SK-MEL-5 (cell line): ENCODE data around the gene ZNF300. TPM values are rescaled to one million over a fixed set of nuclear protein-coding genes. Genes with fewer than 3 reads are reported as not detected.
"Not testable (repeated sequence)": the region's sequence is repeated elsewhere in the genome, so short reads cannot be mapped to it uniquely, and the experiment has no call there.

Experiments
- DNase-seq: peaks from one replicate; pipeline ENCODE4 v3.0.0-alpha.2; 2016; ENCODE audit warnings: low read depth, low spot score
- in situ Hi-C: cut with HindIII; loops from 2 replicates; pipeline ENCODE4 v1.10.0; 2016; ENCODE audit warnings: low sequenced_read_pairs, high pct_unique_total_duplicates, low pct_unique_long_range_greater_than_20kb
- polyA plus RNA-seq, 2 experiments: library from polyadenylated mRNA; depleted of rRNA; stranded (reverse); fragments of >200 nt; gene quantifications; 2 replicates each; pipeline ENCODE4 v1.2.3, GENCODE V29; 2015
- total RNA-seq: library from RNA; depleted of rRNA; stranded (reverse); fragments of >200 nt; shearing (Covaris generic); gene quantifications from 2 replicates; pipeline ENCODE4 v1.2.3, GENCODE V29; 2014; rRNA removed

The ZNF300 gene
- 4.4 and 5.1 TPM in 2 replicates for total RNA-seq
- 2.0 and 2.4 TPM in 2 replicates for polyA plus RNA-seq (2015; cell fraction: cytosol; rRNA removed)
- 77.9 and 82.9 TPM in 2 replicates for polyA plus RNA-seq (2015; cell fraction: nucleus; rRNA removed)

DNA sequence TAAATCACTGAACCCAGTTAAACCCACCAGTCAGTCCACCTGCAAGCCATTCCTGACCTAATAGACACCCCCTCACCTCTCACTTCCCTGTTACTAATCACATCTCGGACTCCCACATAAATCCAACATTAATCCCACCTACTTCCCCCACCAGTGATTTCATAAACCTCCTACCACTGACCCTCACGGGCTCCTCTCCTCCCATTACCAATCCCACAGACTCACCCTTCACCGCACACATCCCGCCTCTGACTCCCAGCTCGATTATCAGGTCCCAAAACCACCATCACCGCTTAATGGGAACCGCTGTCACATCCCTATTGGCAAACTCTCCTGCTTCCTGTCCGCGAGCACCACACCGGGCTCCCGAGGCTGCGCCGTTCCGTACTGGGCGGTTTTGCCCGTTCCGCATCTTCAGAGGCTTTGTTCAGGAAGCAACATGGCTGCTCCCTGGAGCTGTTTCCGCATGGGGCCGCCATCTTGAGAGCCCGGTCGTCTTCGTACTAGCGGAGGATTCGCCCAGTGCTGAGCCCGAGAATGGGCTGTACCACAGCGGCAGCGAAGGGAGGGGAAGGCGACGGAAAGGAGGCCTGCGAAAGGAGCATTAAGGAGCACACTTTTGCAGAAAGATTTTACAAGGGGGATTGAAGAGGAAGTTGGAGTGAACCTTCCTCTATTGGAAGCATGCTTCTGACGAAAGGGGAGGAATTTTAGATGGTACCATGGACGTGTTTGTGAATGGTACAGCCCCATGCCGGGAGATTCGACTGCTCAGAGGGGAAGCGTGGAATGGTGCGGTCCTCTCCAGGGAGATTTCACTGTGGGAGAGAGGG lies at the start of gene ZNF300:
Gene ZNF300 (minus strand): TSS at position 502 of the 833 bp plus-strand sequence. CDS start 1,825 bp downstream, outside the sequence.
- DNase-seq = peak; percentile 89
- in situ Hi-C loops = no loop called here

DNA sequence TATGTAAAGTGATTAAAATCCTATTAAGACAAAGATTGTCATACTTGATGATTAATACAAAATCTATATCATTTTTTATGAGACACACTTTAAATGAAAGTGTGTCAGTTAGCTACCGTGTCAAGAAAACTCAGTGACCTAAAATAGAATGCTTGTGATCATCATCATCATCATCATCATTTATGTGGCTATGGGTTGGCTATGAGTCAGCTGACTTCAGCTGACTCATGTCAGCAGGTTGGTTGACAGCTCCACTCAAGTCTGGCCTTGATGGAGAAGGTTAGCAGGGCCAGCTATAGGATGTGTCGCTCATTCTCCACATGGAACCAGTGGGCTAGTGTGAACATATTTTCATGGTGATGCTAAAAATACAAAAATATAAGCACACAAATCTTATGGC lies 43.8 kb upstream of the ZNF300 start:
- DNase-seq = no peak

DNA sequence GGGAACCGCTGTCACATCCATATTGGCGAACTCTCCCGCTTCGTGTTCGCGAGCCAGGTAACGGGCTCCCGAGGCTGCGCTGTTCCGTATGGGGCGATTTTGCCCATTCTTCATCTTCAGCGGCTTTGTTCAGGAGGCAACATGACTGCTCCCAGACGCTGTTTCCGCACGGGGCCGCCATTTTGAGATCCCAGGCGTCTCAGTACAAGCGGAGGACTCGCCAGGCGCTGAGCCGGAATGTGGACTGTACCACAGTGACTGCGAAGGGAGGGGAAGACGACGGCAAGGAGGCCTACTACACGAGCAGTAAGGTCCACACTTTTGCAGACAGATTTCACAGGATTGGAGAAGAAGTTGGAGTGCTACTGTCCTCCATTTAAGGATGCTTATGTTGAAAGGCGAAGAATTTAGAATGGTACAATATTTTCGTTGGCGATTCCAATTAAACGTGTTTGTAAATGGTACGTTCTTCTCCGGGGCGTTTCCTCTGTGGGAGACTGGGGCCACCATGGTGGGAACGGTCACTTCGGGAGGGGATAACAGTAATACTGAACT lies 41.6 kb upstream of the ZNF300 start:
- in situ Hi-C loops = no loop called here
- peak; percentile 68 for DNase-seq

More for the DNA sequence above, 43.8 kb upstream of the ZNF300 start:
- in situ Hi-C loops = no loop called here

DNA sequence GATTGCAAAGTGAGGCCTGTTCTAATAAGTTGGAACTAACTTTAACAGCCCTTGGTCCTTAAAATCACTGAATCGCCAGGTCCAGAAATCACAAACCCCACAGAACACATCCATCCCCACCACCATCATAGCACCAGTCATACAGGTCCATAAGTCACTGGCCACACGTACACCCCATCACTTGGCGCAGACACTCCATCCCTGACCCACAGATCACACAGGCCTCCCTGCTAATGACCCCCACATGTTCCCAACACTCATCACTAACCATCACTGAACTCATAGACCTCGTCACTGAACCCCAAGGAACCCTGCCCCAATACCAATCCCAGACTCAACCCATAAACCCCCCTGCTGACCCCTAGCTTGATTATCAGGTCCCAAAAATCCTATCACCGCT lies 41.2 kb upstream of the ZNF300 start:
- in situ Hi-C loops = no loop called here
- no peak for DNase-seq

DNA sequence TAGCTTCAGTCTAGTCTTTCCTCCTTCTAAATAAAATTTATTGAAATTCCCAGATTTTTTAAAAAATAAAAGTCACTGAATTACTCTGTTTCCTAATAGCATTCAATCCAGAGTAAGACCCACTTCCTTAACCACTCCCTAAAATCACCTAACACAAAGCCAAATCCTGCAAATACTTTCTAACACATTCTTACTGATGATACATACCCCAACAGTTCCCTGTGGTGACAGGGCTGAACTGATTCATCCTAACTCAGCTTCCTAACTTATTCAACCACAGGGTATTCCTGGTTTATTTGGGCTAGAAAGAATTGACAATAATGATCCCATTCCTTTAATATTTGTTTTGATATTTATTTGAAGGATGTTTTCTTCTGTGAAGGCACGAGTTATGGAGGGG lies 40.7 kb upstream of the ZNF300 start:
- no peak for DNase-seq
- in situ Hi-C loops = no loop called here

DNA sequence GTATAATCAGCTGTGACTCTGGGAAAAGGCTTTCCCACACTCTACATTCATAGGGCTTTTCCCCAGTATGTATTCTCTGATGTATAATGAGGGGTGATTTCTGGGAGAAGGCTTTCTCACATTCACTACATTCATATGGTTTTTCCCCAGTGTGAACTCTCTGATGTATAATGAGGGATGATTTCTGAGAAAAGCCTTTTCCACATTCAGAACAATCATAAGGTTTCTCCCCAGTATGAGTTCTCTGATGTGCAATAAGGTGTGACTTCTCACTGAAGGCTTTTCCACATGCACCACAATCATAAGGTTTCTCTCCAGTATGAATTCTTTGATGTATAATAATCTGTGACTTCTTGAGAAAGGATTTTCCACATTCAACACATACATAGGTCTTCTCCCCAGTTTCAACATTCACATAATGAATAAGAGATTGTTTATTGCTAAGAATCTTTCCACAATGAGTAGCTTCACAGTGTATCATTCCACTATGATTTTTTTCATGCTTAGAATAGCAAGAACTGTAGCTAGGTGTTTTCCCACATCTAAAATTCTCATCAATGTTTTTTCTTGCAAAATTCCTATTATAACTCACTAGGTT lies 26.7 kb upstream of the ZNF300 start:
- no peak for DNase-seq
- in situ Hi-C loops = no loop called here

DNA sequence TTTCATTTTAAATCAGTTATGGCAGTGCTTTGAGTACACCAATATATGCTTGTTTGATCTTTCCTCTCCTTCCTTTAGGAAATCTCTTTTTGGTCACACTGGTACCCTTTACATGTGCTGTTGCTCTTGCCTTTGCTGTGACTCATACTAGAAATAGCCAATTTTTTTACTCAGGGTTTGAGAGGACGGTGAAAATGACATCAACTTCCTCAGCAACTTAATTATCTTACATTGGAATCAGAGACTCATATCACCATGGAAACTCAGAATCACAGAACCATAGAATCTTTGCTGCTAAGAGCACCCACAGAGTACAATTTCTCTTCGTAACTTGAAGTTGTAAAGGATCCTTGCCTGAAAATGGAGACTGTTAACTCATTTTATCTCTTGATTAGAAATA lies 13.8 kb upstream of the ZNF300 start:
- no peak for DNase-seq
- in situ Hi-C loops = no loop called here

DNA sequence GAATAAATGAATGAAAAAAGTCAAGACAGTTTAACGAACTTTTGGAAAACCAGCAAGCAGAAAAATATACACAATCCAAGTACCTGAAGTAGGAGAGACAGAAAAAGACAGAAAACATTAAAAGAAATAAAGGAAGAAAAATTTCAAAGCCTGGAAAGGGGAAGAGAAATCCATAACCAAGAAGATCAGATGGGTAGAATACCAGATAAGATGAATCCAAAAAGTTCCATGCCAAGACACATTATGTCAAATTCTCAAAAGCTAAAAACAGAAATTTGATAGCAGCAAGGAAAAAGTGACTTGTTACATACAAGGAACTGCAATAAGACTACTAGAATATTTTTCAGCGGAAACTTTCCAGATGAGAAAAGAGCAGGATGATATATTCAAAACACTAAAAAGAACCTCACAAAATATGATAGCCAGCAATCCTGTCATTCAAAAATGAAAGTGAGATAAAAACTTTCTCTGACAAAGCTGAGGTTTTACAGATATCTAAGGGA lies 7.6 kb upstream of the ZNF300 start:
- no peak for DNase-seq

DNA sequence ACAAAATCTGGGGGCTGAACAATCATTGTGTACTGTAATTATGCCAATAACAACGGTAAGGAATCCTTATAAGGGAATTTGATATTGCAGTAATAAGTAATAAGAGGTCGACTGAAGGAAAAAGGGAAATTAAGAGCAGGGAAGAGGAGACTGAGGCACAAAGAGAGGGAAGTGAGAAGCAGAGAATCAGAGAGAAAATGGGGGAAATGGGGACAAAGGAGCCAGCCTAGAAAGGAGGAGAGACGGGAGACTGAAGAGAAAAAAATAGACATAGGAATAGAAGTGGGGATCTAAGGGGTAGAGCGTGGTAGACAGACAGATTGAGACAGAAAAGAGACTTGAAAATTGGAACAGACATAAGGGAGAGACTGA lies 518 bp upstream of the ZNF300 start:
- in situ Hi-C loops = no loop called here
- no peak for DNase-seq

More for the DNA sequence above, 7.6 kb upstream of the ZNF300 start:
- in situ Hi-C loops = no loop called here

DNA sequence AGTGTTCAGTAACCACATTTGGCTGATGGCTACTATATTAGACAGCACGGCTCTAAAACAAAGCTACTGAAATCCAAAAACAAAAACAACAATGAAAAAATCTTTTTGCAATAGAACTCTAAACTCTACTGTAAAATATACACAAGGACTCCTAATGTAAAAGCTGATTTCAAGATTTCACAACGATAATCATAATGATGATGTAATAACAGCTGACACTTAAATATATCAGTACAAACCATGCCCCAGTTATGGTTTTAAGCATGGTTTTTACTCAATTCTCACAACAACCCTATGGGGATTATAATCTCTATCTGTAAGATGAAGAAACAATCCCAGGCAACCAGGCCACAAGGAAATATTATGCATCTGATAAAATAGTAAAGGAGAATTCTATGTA lies 3.3 kb downstream of the ZNF300 start:
- no peak for DNase-seq
- in situ Hi-C loops = no loop called here

DNA sequence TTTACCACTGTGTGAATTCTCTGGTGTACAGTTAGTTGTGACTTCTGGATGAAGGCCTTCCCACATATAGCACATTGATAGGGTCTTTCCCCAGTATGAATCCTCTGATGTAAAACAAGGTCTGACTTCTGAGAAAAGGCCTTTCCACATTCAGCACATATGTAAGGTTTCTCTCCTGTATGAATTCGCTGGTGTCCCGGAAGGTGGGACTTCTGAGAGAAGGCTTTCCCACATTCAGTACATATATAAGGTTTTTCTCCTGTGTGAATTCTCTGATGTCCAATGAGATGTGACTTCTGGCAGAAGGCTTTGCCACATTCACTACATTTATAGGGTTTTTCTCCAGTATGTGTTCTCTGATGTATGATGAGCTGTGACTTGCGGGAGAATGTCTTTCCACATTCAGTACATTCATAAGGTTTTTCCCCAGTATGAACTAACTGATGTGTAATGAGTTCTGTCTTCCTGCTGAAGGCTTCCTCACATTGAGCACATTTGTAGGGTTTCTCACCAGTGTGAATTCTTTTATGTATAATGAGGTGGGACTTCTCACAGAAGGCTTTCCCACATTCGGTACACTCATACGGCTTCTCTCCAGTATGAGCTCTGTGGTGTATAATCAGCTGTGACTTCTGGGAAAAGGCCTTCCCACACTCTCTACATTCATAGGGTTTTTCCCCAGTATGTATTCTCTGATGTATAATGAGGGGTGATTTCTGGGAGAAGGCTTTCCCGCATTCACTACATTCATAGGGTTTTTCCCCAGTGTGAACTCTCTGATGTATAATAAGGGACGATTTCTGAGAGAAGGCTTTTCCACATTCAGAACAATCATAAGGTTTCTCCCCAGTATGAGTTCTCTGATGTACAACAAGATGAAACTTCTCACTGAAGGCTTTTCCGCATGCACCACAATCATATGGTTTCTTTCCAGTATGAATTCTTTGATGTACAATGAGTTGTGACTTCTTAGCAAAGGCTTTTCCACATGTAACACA lies 9.1 kb downstream of the ZNF300 start:
- DNase-seq = no peak
- in situ Hi-C loops = no loop called here

DNA sequence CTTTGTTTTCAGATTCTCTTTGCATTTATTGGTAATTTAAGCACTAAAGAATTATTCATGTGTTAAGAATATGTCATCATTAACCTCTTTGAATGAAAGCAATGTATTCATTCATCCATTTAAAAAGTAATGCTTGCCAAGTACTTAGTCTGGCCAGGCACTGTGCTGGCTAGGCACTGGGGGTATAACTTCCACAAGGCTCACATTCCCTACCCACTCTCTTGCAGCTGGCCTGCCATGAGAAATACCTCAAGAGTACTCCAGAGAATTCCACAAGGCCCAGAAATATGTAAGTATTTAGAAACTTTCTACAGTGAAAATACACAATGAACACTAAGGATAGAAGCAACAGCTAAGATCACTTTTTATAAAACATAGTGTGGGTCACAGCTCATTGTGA lies 25.4 kb downstream of the ZNF300 start:
- no peak for DNase-seq
- in situ Hi-C loops = no loop called here

DNA sequence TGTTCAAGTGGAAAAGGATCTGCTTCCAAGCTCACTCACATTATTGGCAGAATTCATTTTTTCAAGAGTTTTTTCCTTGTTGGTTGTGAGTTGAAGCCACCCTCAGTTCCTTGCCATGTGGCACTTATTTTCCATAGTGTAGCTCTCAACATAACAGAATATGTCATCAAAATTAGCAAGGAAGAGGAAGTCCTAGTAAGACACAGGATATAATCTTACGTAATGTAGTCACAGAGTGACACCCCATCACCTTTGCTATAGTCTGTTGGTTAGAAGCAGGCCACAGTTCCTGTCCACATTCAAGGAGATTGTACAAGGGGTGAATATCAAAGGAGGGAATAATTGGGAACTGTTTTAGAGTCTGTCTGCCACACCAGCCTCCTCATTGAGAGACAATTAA lies 42.7 kb downstream of the ZNF300 start:
- DNase-seq = no peak
- in situ Hi-C loops = no loop called here

DNA sequence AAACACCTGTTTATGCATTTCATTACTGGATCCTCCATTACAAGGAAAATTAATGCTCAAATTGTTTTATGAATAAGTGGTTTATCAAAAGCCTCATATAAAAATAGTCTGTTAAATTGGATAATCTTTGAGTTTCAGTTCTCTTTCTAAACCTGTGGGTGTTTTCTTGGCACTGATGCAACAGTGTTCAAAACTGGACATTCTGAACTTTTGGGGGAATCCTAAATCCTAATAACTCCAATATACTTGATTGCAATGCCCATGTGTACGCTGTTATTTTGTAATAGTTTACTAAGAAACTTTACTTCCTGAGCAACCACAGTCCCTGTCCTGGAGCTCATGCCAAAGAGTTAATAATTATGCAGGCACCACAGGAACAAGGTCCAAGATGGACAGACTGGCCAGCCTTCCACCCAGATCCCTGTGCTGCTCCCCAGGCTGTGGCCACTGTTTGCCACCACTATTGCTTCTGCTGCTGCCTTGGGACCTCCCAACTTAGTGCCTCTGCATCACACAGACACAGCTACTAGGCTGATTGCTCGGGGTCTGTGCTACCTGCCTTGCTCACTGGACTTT lies 44.4 kb downstream of the ZNF300 start:
- DNase-seq = no peak
- in situ Hi-C loops = no loop called here

DNA sequence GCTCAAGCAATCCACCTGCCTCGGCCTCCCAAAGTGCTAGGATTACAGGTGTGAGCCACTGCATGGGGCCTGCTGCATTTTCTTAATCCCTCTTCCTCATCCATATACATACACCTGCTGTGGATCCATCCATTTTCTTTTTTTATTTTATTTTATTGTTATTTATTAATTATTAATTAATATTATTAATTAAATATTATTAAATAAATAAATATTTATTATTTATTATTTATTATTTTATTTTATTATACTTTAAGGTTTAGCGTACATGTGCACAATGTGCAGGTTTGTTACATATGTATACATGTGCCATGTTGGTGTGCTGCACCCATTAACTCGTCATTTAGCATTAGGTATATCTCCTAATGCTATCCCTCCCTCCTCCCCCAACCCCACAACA lies 48.1 kb downstream of the ZNF300 start:
- DNase-seq, in situ Hi-C loops: not testable (repeated sequence)

DNA sequence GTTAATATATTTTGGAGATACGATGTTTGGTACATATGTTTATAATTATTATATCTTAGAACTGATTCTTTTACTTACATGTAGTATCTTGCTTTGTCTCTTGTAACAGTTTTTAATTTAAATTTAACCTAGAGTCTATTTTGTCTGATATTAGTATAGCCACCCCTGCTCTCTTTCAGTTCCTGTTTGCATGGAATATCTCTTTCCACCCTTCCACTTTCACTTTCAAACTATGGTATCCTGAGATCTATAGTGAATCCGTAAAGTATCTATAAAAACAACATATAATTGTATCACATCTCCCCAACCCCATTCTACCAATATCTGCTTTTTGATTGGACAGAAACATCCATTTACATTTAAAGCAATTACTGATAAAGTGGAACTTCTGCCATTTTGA lies 51.2 kb downstream of the ZNF300 start:
- no peak for DNase-seq
- in situ Hi-C loops = no loop called here

DNA sequence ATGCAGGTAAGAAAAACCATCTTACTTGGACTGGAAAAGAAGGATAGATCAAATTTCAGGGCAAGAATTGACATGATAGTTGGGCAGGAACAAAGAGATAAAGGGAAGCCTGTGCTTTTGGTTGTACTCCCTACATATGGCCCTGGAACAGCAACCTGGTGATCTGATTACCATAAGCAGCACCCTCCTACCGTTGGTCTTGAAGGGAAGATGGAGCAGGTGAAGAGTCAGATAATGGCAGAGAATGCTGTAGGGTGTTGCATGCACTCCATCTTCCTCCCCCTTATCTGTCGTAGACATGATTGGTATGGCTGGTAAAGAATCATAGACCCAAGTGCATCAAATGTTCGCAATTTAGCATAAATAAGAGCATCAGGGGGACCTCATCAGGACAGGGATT lies 53.7 kb downstream of the ZNF300 start:
- no peak for DNase-seq
- in situ Hi-C loops = no loop called here
